Measurements from ENCODE around the gene KCNJ4.

The KCNJ4 gene

DNA sequence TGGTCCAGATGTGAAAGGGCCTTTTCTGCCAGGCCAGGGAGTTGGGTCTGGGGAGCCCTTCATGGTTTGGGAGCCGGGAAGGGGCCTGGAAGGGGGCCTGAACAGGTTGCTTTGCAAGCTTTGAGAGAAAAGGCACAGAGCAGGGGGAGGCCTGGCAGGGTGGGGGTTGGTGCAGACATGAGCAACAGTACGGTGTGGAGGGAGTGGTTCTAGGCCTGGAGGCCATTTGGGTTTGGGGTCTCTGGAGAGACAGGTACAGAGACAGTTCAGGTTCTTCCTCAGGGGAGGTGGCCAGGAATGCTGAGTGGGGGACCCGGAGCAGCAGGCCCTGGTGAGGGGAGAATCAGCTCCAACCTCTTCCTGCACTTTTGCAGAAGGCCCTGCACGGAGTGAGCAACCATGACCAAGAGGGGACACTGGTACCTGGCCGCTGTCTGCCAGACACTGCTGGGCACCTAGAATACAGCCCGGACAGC lies 14.3 kb upstream of the KCNJ4 start (continued):
- no peak for TF ChIP-seq ZNF843 (tag by site-specific recombination; IDR thresholded peaks at IDR 0.05)
- TF ChIP-seq ZNF747 (tag by site-specific recombination; IDR thresholded peaks at IDR 0.05), result no peak
- TF ChIP-seq ZSCAN23 (tag by site-specific recombination; IDR thresholded peaks at IDR 0.05), result no peak
- TF ChIP-seq ZNF350 (tag by site-specific recombination; IDR thresholded peaks at IDR 0.05), result no peak
- TF ChIP-seq ZNF830 (tag by site-specific recombination; IDR thresholded peaks at IDR 0.05; ENCODE audit: low read depth), result no peak
- no peak for TF ChIP-seq ZNF24 (tag by site-specific recombination; IDR thresholded peaks at IDR 0.05)
- TF ChIP-seq ZNF501 (tag by site-specific recombination; IDR thresholded peaks at IDR 0.05), result no peak
- TF ChIP-seq ZNF366 (tag by site-specific recombination; conservative IDR thresholded peaks at IDR 0.05), result no peak
- TF ChIP-seq, protein P1, sequence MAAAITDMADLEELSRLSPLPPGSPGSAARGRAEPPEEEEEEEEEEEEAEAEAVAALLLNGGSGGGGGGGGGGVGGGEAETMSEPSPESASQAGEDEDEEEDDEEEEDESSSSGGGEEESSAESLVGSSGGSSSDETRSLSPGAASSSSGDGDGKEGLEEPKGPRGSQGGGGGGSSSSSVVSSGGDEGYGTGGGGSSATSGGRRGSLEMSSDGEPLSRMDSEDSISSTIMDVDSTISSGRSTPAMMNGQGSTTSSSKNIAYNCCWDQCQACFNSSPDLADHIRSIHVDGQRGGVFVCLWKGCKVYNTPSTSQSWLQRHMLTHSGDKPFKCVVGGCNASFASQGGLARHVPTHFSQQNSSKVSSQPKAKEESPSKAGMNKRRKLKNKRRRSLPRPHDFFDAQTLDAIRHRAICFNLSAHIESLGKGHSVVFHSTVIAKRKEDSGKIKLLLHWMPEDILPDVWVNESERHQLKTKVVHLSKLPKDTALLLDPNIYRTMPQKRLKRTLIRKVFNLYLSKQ (tag by site-specific recombination; IDR thresholded peaks at IDR 0.05; ENCODE audit: borderline replicate concordance), result no peak
- TF ChIP-seq ZXDB (tag by site-specific recombination; IDR thresholded peaks at IDR 0.05), result no peak
- TF ChIP-seq ZNF629 (tag by site-specific recombination; IDR thresholded peaks at IDR 0.05), result no peak

DNA sequence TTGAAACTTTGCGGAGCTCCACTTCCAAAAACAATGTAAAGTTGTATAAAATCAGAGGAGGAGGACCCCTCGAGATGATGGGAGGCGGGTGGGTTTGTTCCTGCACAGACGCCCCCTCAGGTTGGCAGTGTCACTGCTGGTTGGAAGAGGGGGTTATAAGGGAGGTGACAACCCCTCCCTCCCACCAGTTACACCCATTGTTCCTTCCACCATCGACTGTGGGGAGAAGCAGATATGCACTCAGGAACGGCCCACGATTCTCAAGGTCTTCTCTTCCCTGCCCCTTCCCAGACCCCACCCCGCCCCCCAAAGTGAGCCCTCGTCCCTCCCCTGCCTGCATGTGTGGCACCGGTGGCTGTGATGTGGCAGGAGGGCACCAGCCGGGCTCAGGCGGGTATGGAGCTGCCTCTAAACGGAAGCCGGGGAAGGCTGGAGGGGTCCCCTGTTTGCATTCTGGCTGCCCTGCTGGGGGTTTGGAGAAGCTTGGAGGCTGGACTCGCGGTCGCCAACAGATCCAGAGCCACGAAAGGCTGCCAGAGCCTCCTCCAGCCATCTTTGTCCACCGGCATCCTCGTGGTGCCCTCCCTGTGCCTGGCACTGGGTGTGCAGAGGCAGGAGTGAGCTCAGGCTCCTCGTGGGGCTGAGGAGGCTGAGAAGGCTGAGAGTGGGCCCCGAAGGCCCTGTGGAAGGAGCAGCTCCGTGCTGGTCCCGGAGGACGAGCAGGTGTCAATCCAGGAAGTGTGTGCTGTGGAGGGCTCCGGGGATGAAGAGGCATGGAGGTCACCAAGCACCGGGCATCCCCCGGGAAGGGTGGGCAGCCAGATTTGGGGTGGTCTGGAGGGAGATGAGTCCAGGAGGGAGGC lies 13.7 kb upstream of the KCNJ4 start:
- H3K9me3 ChIP-seq (ENCODE audit: control insufficient read depth, insufficient read depth, low read depth, low read length), result no peaks in the 10 kb centered on the region
- peak overlapping the region; percentile 27; the same call in 1 of the 2 replicates for H3K27ac ChIP-seq (ENCODE audit: extremely low read depth, low read depth, low read length)
- ChIA-PET POLR2A (interaction anchor here (0.6 to 1.4 kb wide), 4 partner anchors 13 to 417 kb away, joined by 3 to 5 read pairs (median 4); no protein-coding TSS in a partner anchor), CTCF (no interaction called here)
- H3K36me3 ChIP-seq (ENCODE audit: control insufficient read depth in 2 of 2, insufficient read depth in 1 of 2, low read length in 2 of 2), result no peaks in the 10 kb centered on the region
- peak overlapping the region; percentile 52 for H3K4me3 ChIP-seq (ENCODE audit: low read depth, low read length)
- H3K4me1 ChIP-seq (ENCODE audit: control insufficient read depth, insufficient read depth, low read length), result peaks cover 6% of the 10 kb centered on the region
- TF ChIP-seq ZFP3 (tag by site-specific recombination; IDR thresholded peaks at IDR 0.05; ENCODE audit: low read depth) (no peak), ZBTB8A (tag by site-specific recombination; IDR thresholded peaks at IDR 0.05) (peak; percentile 66), GLIS2 (tag by site-specific recombination; IDR thresholded peaks at IDR 0.05) (0 out of 2 replicates have a peak, but pooled peaks have one; percentile 23), ZNF658 (tag by site-specific recombination; IDR thresholded peaks at IDR 0.05) (no peak), SCRT2 (tag by site-specific recombination; IDR thresholded peaks at IDR 0.05) (peak; percentile 65), SP7 (tag by site-specific recombination; IDR thresholded peaks at IDR 0.05) (0 out of 2 replicates have a peak, but pooled peaks have one; percentile 10), ZNF830 (tag by site-specific recombination; IDR thresholded peaks at IDR 0.05; ENCODE audit: low read depth) (no peak), ZNF529 (tag by site-specific recombination; IDR thresholded peaks at IDR 0.05; ENCODE audit: insufficient replicate concordance) (no peak), ZNF202 (tag by site-specific recombination; IDR thresholded peaks at IDR 0.05; ENCODE audit: borderline replicate concordance) (no peak), BCL11A (tag by site-specific recombination; IDR thresholded peaks at IDR 0.05; ENCODE audit: low read depth) (no peak), ZNF248 (tag by site-specific recombination; IDR thresholded peaks at IDR 0.05) (no peak), ZNF335 (tag by site-specific recombination; conservative IDR thresholded peaks at IDR 0.05) (peak; percentile 37; the same call in 1 of the 2 replicates)
- TF ChIP-seq, protein P2, sequence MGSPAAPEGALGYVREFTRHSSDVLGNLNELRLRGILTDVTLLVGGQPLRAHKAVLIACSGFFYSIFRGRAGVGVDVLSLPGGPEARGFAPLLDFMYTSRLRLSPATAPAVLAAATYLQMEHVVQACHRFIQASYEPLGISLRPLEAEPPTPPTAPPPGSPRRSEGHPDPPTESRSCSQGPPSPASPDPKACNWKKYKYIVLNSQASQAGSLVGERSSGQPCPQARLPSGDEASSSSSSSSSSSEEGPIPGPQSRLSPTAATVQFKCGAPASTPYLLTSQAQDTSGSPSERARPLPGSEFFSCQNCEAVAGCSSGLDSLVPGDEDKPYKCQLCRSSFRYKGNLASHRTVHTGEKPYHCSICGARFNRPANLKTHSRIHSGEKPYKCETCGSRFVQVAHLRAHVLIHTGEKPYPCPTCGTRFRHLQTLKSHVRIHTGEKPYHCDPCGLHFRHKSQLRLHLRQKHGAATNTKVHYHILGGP (tag by site-specific recombination; IDR thresholded peaks at IDR 0.05), result no peak
- TF ChIP-seq, protein P3, sequence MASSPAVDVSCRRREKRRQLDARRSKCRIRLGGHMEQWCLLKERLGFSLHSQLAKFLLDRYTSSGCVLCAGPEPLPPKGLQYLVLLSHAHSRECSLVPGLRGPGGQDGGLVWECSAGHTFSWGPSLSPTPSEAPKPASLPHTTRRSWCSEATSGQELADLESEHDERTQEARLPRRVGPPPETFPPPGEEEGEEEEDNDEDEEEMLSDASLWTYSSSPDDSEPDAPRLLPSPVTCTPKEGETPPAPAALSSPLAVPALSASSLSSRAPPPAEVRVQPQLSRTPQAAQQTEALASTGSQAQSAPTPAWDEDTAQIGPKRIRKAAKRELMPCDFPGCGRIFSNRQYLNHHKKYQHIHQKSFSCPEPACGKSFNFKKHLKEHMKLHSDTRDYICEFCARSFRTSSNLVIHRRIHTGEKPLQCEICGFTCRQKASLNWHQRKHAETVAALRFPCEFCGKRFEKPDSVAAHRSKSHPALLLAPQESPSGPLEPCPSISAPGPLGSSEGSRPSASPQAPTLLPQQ (tag by site-specific recombination; IDR thresholded peaks at IDR 0.05), result peak; percentile 39; the same call in 1 of the 2 replicates
- TF ChIP-seq, protein P4, sequence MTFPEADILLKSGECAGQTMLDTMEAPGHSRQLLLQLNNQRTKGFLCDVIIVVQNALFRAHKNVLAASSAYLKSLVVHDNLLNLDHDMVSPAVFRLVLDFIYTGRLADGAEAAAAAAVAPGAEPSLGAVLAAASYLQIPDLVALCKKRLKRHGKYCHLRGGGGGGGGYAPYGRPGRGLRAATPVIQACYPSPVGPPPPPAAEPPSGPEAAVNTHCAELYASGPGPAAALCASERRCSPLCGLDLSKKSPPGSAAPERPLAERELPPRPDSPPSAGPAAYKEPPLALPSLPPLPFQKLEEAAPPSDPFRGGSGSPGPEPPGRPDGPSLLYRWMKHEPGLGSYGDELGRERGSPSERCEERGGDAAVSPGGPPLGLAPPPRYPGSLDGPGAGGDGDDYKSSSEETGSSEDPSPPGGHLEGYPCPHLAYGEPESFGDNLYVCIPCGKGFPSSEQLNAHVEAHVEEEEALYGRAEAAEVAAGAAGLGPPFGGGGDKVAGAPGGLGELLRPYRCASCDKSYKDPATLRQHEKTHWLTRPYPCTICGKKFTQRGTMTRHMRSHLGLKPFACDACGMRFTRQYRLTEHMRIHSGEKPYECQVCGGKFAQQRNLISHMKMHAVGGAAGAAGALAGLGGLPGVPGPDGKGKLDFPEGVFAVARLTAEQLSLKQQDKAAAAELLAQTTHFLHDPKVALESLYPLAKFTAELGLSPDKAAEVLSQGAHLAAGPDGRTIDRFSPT (tag by site-specific recombination; IDR thresholded peaks at IDR 0.05), result 0 out of 2 replicates have a peak, but pooled peaks have one; percentile 11
- TF ChIP-seq, protein P5, sequence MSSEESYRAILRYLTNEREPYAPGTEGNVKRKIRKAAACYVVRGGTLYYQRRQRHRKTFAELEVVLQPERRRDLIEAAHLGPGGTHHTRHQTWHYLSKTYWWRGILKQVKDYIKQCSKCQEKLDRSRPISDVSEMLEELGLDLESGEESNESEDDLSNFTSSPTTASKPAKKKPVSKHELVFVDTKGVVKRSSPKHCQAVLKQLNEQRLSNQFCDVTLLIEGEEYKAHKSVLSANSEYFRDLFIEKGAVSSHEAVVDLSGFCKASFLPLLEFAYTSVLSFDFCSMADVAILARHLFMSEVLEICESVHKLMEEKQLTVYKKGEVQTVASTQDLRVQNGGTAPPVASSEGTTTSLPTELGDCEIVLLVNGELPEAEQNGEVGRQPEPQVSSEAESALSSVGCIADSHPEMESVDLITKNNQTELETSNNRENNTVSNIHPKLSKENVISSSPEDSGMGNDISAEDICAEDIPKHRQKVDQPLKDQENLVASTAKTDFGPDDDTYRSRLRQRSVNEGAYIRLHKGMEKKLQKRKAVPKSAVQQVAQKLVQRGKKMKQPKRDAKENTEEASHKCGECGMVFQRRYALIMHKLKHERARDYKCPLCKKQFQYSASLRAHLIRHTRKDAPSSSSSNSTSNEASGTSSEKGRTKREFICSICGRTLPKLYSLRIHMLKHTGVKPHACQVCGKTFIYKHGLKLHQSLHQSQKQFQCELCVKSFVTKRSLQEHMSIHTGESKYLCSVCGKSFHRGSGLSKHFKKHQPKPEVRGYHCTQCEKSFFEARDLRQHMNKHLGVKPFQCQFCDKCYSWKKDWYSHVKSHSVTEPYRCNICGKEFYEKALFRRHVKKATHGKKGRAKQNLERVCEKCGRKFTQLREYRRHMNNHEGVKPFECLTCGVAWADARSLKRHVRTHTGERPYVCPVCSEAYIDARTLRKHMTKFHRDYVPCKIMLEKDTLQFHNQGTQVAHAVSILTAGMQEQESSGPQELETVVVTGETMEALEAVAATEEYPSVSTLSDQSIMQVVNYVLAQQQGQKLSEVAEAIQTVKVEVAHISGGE (tag by site-specific recombination; conservative IDR thresholded peaks at IDR 0.05; ENCODE audit: low read depth), result no peak
